Caco-2 (cell line): ENCODE measurements around the gene EPHB3. TPM values are rescaled to one million over a fixed set of nuclear protein-coding genes. Genes with fewer than 3 reads are reported as not detected.

Experiments used
- BruUV-seq: library from RNA; stranded (reverse); fragments of 400-500 nt; replicated peaks from 2 replicates; lab custom pipeline; 2021; lab: Mats Ljungman, UMichigan
- CTCF ChIA-PET: fragments of 300-600 bp; sonication (Branson Sonifier 250); formaldehyde crosslinking; loops from one replicate; lab custom pipeline; 2022; ENCODE audit warnings: antibody characterized with exemption; lab: Charles Lee
- POLR2A ChIA-PET: fragments of 300-600 bp; sonication (Branson Sonifier 250); formaldehyde crosslinking; loops from one replicate; lab custom pipeline; 2022; ENCODE audit warnings: antibody characterized with exemption; lab: Charles Lee
- DNase-seq, 2 experiments: peaks; one replicate each; pipeline versions ENCODE4 v3.0.0 to v3.0.0-alpha.2; 2020 to 2022
- H3K27me3 ChIP-seq: replicated peaks from 2 replicates; pipeline ENCODE4 v1.6.0; 2011; ENCODE audit warnings: low read length; ENCODE audit not compliant: control insufficient read depth, insufficient read depth
- H3K36me3 ChIP-seq: 2 replicates; pipeline ENCODE4 v1.5.1; 2011; ENCODE audit warnings: low read length; ENCODE audit not compliant: control insufficient read depth, insufficient read depth
- H3K4me1 ChIP-seq: fragments of 250-450 bp; sonication (Bioruptor Pico); 2 replicates; pipeline ENCODE4 v1.5.1; 2020; ENCODE audit warnings: mild to moderate bottlenecking
- H3K4me3 ChIP-seq: 2 replicates; pipeline ENCODE4 v1.5.1; 2011; ENCODE audit warnings: low read depth, mild to moderate bottlenecking, control low read depth, low read length
- H3K9me3 ChIP-seq: fragments of 250-450 bp; sonication (Bioruptor Pico); 2 replicates; pipeline ENCODE4 v1.5.1; 2020; ENCODE audit warnings: mild to moderate bottlenecking, moderate library complexity
- H3K27ac Mint-ChIP-seq: one replicate; pipeline ENCODE4 v1.8.0; 2022; ENCODE audit warnings: mixed read lengths; ENCODE audit not compliant: unreplicated experiment
- H3K27me3 Mint-ChIP-seq: one replicate; pipeline ENCODE4 v1.8.0; 2022; ENCODE audit warnings: mixed read lengths; ENCODE audit not compliant: insufficient read depth, unreplicated experiment
- H3K36me3 Mint-ChIP-seq: one replicate; pipeline ENCODE4 v1.8.0; 2022; ENCODE audit warnings: mild to moderate bottlenecking, mixed read lengths; ENCODE audit not compliant: insufficient read depth, unreplicated experiment
- H3K4me1 Mint-ChIP-seq: one replicate; pipeline ENCODE4 v1.8.0; 2022; ENCODE audit warnings: low read depth, mixed read lengths; ENCODE audit not compliant: unreplicated experiment
- H3K4me3 Mint-ChIP-seq: one replicate; pipeline ENCODE4 v1.8.0; 2022; ENCODE audit warnings: mild to moderate bottlenecking, moderate library complexity, mixed read lengths; ENCODE audit not compliant: unreplicated experiment
- H3K9me3 Mint-ChIP-seq: one replicate; pipeline ENCODE4 v1.8.0; 2022; ENCODE audit warnings: mixed read lengths; ENCODE audit not compliant: unreplicated experiment
- intact Hi-C: fragments of 100-400 bp; cut with micrococcal nuclease; formaldehyde crosslinking; loops from one replicate; pipeline ENCODE4 v1.10.0; 2022; ENCODE audit not compliant: unreplicated experiment
- total RNA-seq: library from RNA; stranded (reverse); gene quantifications from 2 replicates; pipeline ENCODE4 v1.2.3, GENCODE V29; 2022
- TF ChIP-seq, protein P1 (sequence below), 2 experiments: fragments of 200-600 bp in 1 of 2; IDR thresholded peaks; 1 replicate in 1 of 2; 2 replicates in 1 of 2; pipeline versions ENCODE4 v1.5.1 to v1.8.0; 2011 to 2022; ENCODE audit warnings: antibody characterized with exemption in 1 of 2, control low read depth in 1 of 2, inconsistent platforms in 1 of 2, low read depth in 1 of 2, low read length in 1 of 2, mild to moderate bottlenecking in 1 of 2, moderate library complexity in 1 of 2; ENCODE audit not compliant: insufficient read depth in 1 of 2, severe bottlenecking in 1 of 2, unreplicated experiment in 1 of 2

Gene EPHB3
- total RNA-seq, 1 experiment from 2014 or later, result 5.6 TPM

GRCh38 chr3:184531626-184532280 lies 29.8 kb upstream of the EPHB3 start:
- no peak for DNase-seq
- Mint-ChIP-seq H3K27me3 (peaks cover 13% of the 10 kb centered on the region), H3K9me3 (no peaks in the 10 kb centered on the region), H3K4me1 (no peaks in the 10 kb centered on the region), H3K4me3 (no peak overlapping the region), H3K27ac (no peak overlapping the region), H3K36me3 (no peaks in the 10 kb centered on the region)
- no peaks in the 10 kb centered on the region for H3K9me3 ChIP-seq
- H3K4me1 ChIP-seq, result no peaks in the 10 kb centered on the region
- no TSS peak for BruUV-seq
- TF ChIP-seq, protein P1, sequence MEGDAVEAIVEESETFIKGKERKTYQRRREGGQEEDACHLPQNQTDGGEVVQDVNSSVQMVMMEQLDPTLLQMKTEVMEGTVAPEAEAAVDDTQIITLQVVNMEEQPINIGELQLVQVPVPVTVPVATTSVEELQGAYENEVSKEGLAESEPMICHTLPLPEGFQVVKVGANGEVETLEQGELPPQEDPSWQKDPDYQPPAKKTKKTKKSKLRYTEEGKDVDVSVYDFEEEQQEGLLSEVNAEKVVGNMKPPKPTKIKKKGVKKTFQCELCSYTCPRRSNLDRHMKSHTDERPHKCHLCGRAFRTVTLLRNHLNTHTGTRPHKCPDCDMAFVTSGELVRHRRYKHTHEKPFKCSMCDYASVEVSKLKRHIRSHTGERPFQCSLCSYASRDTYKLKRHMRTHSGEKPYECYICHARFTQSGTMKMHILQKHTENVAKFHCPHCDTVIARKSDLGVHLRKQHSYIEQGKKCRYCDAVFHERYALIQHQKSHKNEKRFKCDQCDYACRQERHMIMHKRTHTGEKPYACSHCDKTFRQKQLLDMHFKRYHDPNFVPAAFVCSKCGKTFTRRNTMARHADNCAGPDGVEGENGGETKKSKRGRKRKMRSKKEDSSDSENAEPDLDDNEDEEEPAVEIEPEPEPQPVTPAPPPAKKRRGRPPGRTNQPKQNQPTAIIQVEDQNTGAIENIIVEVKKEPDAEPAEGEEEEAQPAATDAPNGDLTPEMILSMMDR (IDR thresholded peaks at IDR 0.05; ENCODE audit: insufficient read depth in 1 of 2, low read depth in 1 of 2, low read length in 1 of 2, severe bottlenecking in 1 of 2, unreplicated experiment in 1 of 2), result no peak
- POLR2A ChIA-PET, result no interaction called here
- intact Hi-C loops, result no loop called here
- CTCF ChIA-PET, result interaction anchor here (0.6 kb wide), 1 partner anchor 12 kb away, joined by 5 read pairs; no protein-coding TSS in a partner anchor
- H3K4me3 ChIP-seq, result no peak overlapping the region
- no peaks in the 10 kb centered on the region for H3K27me3 ChIP-seq
- no peaks in the 10 kb centered on the region for H3K36me3 ChIP-seq

- ChIA-PET CTCF (interaction anchor here (1.1 kb wide), 1 partner anchor 162 kb away, joined by 5 read pairs; no protein-coding TSS in a partner anchor), POLR2A (no interaction called here)
- H3K4me3 Mint-ChIP-seq, result no peak overlapping the region
- no peaks in the 10 kb centered on the region for H3K4me1 Mint-ChIP-seq
- H3K36me3 Mint-ChIP-seq, result no peaks in the 10 kb centered on the region
- no peak overlapping the region for H3K27ac Mint-ChIP-seq
- Histone ChIP-seq H3K36me3 (no peaks in the 10 kb centered on the region), H3K27me3 (no peaks in the 10 kb centered on the region), H3K9me3 (no peaks in the 10 kb centered on the region), H3K4me3 (no peak overlapping the region), H3K4me1 (no peaks in the 10 kb centered on the region)
- no peak for DNase-seq
- TF ChIP-seq, protein P1 (IDR thresholded peaks at IDR 0.05; ENCODE audit: insufficient read depth in 1 of 2, low read depth in 1 of 2, low read length in 1 of 2, severe bottlenecking in 1 of 2, unreplicated experiment in 1 of 2), result no peak
- H3K27me3 Mint-ChIP-seq, result peaks cover 18% of the 10 kb centered on the region
- intact Hi-C loops, result no loop called here
- BruUV-seq, result no TSS peak
- no peaks in the 10 kb centered on the region for H3K9me3 Mint-ChIP-seq
These were observed 28.4 kb upstream of the EPHB3 start for GRCh38 chr3:184532940-184533732.

GRCh38 chr3:184537885-184538665 lies 23.5 kb upstream of the EPHB3 start:
- no peak for DNase-seq
- no peaks in the 10 kb centered on the region for H3K9me3 Mint-ChIP-seq
- TF ChIP-seq, protein P1 (IDR thresholded peaks at IDR 0.05; ENCODE audit: insufficient read depth in 1 of 2, low read depth in 1 of 2, low read length in 1 of 2, severe bottlenecking in 1 of 2, unreplicated experiment in 1 of 2), result no peak
- H3K36me3 Mint-ChIP-seq, result no peaks in the 10 kb centered on the region
- no peak overlapping the region for H3K4me3 ChIP-seq
- no peak overlapping the region for H3K27ac Mint-ChIP-seq
- H3K4me1 Mint-ChIP-seq, result no peaks in the 10 kb centered on the region
- no peak overlapping the region for H3K4me3 Mint-ChIP-seq
- no peaks in the 10 kb centered on the region for H3K4me1 ChIP-seq
- ChIA-PET POLR2A (interaction anchor here (0.6 kb wide), 1 partner anchor 10 kb away, joined by 3 read pairs; no protein-coding TSS in a partner anchor), CTCF (interaction anchor here (1.5 to 1.7 kb wide), 2 partner anchors 23 to 166 kb away, joined by 5 to 7 read pairs; partner anchors contain the start of gene EPHB3)
- H3K9me3 ChIP-seq, result no peaks in the 10 kb centered on the region
- H3K27me3 Mint-ChIP-seq, result peaks cover 13% of the 10 kb centered on the region
- H3K27me3 ChIP-seq, result no peaks in the 10 kb centered on the region
- intact Hi-C loops, result no loop called here
- no TSS peak for BruUV-seq
- H3K36me3 ChIP-seq, result no peaks in the 10 kb centered on the region
